Mucosa of stomach (tissue), 1 donor: ENCODE results near the gene FBLN7.

Source experiments
- H3K27me3 ChIP-seq: one replicate; pipeline ENCODE4 v1.7.0; 2013; ENCODE audit warnings: mild to moderate bottlenecking, low read length; ENCODE audit not compliant: control insufficient read depth, insufficient read depth
- H3K36me3 ChIP-seq: one replicate; pipeline ENCODE4 v1.7.0; 2013; ENCODE audit warnings: low read length; ENCODE audit not compliant: control insufficient read depth, insufficient read depth
- H3K4me1 ChIP-seq: one replicate; pipeline ENCODE4 v1.7.0; 2013; ENCODE audit warnings: mild to moderate bottlenecking, low read length; ENCODE audit not compliant: control insufficient read depth, insufficient read depth
- H3K4me3 ChIP-seq: one replicate; pipeline ENCODE4 v1.7.0; 2013; ENCODE audit warnings: low read length
- H3K9ac ChIP-seq: one replicate; pipeline ENCODE4 v1.7.0; 2013; ENCODE audit warnings: mild to moderate bottlenecking, low read length, moderate library complexity
- H3K9me3 ChIP-seq: one replicate; pipeline ENCODE4 v1.7.0; 2013; ENCODE audit warnings: mild to moderate bottlenecking, low read length, moderate library complexity; ENCODE audit not compliant: control insufficient read depth
- donor health status: Pancreatic carcinoma.

FBLN7 gene

GRCh38 chr2:112142525-112143078 is 4.4 kb downstream of the FBLN7 start:
- Histone ChIP-seq H3K9ac (no peak overlapping the region), H3K36me3 (no peaks in the 10 kb centered on the region), H3K27me3 (peaks cover 18% of the 10 kb centered on the region)

GRCh38 chr2:112143150-112143549 is 5.0 kb downstream of the FBLN7 start:
- no peaks in the 10 kb centered on the region for H3K9me3 ChIP-seq
- H3K4me1 ChIP-seq = no peaks in the 10 kb centered on the region
- H3K27me3 ChIP-seq = peaks cover 13% of the 10 kb centered on the region
- H3K9ac ChIP-seq = no peak overlapping the region
- no peak overlapping the region for H3K4me3 ChIP-seq
- H3K36me3 ChIP-seq = no peaks in the 10 kb centered on the region

More at GRCh38 chr2:112142525-112143078, 4.4 kb downstream of the FBLN7 start:
- Histone ChIP-seq H3K4me3 (no peak overlapping the region), H3K4me1 (peaks cover 4% of the 10 kb centered on the region), H3K9me3 (no peaks in the 10 kb centered on the region)

GRCh38 chr2:112144966-112145365 is 6.8 kb downstream of the FBLN7 start:
- no peaks in the 10 kb centered on the region for H3K4me1 ChIP-seq
- H3K27me3 ChIP-seq = peaks cover 17% of the 10 kb centered on the region
- H3K9me3 ChIP-seq = no peaks in the 10 kb centered on the region

GRCh38 chr2:112147382-112148168 is 9.4 kb downstream of the FBLN7 start:
- H3K4me1 ChIP-seq = no peaks in the 10 kb centered on the region
- no peaks in the 10 kb centered on the region for H3K9me3 ChIP-seq
- no peaks in the 10 kb centered on the region for H3K36me3 ChIP-seq
- H3K9ac ChIP-seq = no peak overlapping the region
- H3K4me3 ChIP-seq = no peak overlapping the region
- peaks cover 5% of the 10 kb centered on the region for H3K27me3 ChIP-seq

More at GRCh38 chr2:112144966-112145365, 6.8 kb downstream of the FBLN7 start:
- Histone ChIP-seq H3K4me3 (no peak overlapping the region), H3K36me3 (no peaks in the 10 kb centered on the region), H3K9ac (no peak overlapping the region)

- Histone ChIP-seq H3K9ac (no peak overlapping the region), H3K9me3 (no peaks in the 10 kb centered on the region), H3K36me3 (no peaks in the 10 kb centered on the region), H3K4me1 (no peaks in the 10 kb centered on the region), H3K27me3 (peaks cover 8% of the 10 kb centered on the region), H3K4me3 (no peak overlapping the region)
These were observed 10.3 kb downstream of the FBLN7 start for GRCh38 chr2:112148477-112148876.

- Histone ChIP-seq H3K27me3 (peaks cover 8% of the 10 kb centered on the region), H3K9me3 (no peaks in the 10 kb centered on the region), H3K4me3 (no peak overlapping the region), H3K9ac (no peak overlapping the region), H3K4me1 (no peaks in the 10 kb centered on the region), H3K36me3 (no peaks in the 10 kb centered on the region)
These were observed 11.0 kb downstream of the FBLN7 start for GRCh38 chr2:112149194-112149593.

- Histone ChIP-seq H3K4me1 (no peaks in the 10 kb centered on the region), H3K27me3 (peaks cover 8% of the 10 kb centered on the region), H3K4me3 (no peak overlapping the region), H3K36me3 (no peaks in the 10 kb centered on the region), H3K9me3 (no peaks in the 10 kb centered on the region), H3K9ac (no peak overlapping the region)
These were observed 11.8 kb downstream of the FBLN7 start for GRCh38 chr2:112149866-112150435.

GRCh38 chr2:112150447-112150846 is 12.3 kb downstream of the FBLN7 start:
- H3K9ac ChIP-seq = no peak overlapping the region
- H3K27me3 ChIP-seq = peaks cover 8% of the 10 kb centered on the region
- H3K4me1 ChIP-seq = no peaks in the 10 kb centered on the region
- no peaks in the 10 kb centered on the region for H3K9me3 ChIP-seq
- H3K36me3 ChIP-seq = no peaks in the 10 kb centered on the region
- H3K4me3 ChIP-seq = no peak overlapping the region

GRCh38 chr2:112150851-112151250 is 12.7 kb downstream of the FBLN7 start:
- H3K36me3 ChIP-seq = no peaks in the 10 kb centered on the region
- H3K9ac ChIP-seq = no peak overlapping the region
- H3K4me1 ChIP-seq = no peaks in the 10 kb centered on the region
- H3K27me3 ChIP-seq = peaks cover 8% of the 10 kb centered on the region
- no peaks in the 10 kb centered on the region for H3K9me3 ChIP-seq
- H3K4me3 ChIP-seq = no peak overlapping the region

GRCh38 chr2:112151271-112151670 is 13.1 kb downstream of the FBLN7 start:
- no peaks in the 10 kb centered on the region for H3K4me1 ChIP-seq
- no peak overlapping the region for H3K4me3 ChIP-seq
- no peak overlapping the region for H3K9ac ChIP-seq
- H3K27me3 ChIP-seq = peaks cover 8% of the 10 kb centered on the region
- no peaks in the 10 kb centered on the region for H3K9me3 ChIP-seq
- H3K36me3 ChIP-seq = no peaks in the 10 kb centered on the region

- Histone ChIP-seq H3K27me3 (peaks cover 8% of the 10 kb centered on the region), H3K4me3 (no peak overlapping the region), H3K9me3 (no peaks in the 10 kb centered on the region), H3K4me1 (no peaks in the 10 kb centered on the region), H3K9ac (no peak overlapping the region), H3K36me3 (no peaks in the 10 kb centered on the region)
These were observed 13.7 kb downstream of the FBLN7 start for GRCh38 chr2:112151701-112152440.
